ENCODE data around the gene SLIT3. TPM values are rescaled to one million over a fixed set of nuclear protein-coding genes. Genes with fewer than 3 reads are reported as not detected.

Gene SLIT3
- total RNA-seq, 2 experiments from 2014 or later, result not detected

- H3K4me1 ChIP-seq (ENCODE audit: insufficient read depth, low read length), result no peaks in the 10 kb centered on the region
- no peak overlapping the region for H3K4me3 Mint-ChIP-seq
- H3K27me3 Mint-ChIP-seq, result peaks cover 24% of the 10 kb centered on the region
- H3K4me3 ChIP-seq (ENCODE audit: low read length), result no peak overlapping the region
- no peak for DNase-seq
- TF ChIP-seq CTCF (IDR thresholded peaks at IDR 0.05), result no peak
- H3K36me3 Mint-ChIP-seq (ENCODE audit: low read depth), result no peaks in the 10 kb centered on the region
- H3K27me3 ChIP-seq (ENCODE audit: control insufficient read depth in 1 of 2, insufficient read depth in 2 of 2, low read length in 2 of 2), result no peaks in the 10 kb centered on the region
- H3K9me3 Mint-ChIP-seq, result peaks cover 7% of the 10 kb centered on the region
- no peak overlapping the region for H3K27ac ChIP-seq (ENCODE audit: low read depth in 1 of 2, low read length in 2 of 2)
- POLR2A ChIA-PET, result no interaction called here
- no peak for ATAC-seq (ENCODE audit: poor library complexity)
- no peaks in the 10 kb centered on the region for H3K4me1 Mint-ChIP-seq (ENCODE audit: low read depth)
- CTCF ChIA-PET, result no interaction called here
- intact Hi-C loops (cut with DNase I, micrococcal nuclease), result no loop called here
- H3K27ac Mint-ChIP-seq, result no peak overlapping the region
- H3K9me3 ChIP-seq (ENCODE audit: control insufficient read depth in 1 of 2, insufficient read depth in 1 of 2, low read length in 2 of 2), result peaks cover 0 to 4% of the 10 kb centered on the region in 2 experiments
- H3K36me3 ChIP-seq (ENCODE audit: insufficient read depth, low read length), result no peaks in the 10 kb centered on the region
Observed at GRCh38 chr5:169242175-169242848, 58.6 kb downstream of the SLIT3 start.

- Histone ChIP-seq H3K36me3 (ENCODE audit: insufficient read depth, low read length) (no peaks in the 10 kb centered on the region), H3K4me3 (ENCODE audit: low read length) (no peak overlapping the region), H3K27me3 (ENCODE audit: control insufficient read depth in 1 of 2, insufficient read depth in 2 of 2, low read length in 2 of 2) (no peaks in the 10 kb centered on the region), H3K9me3 (ENCODE audit: control insufficient read depth in 1 of 2, insufficient read depth in 1 of 2, low read length in 2 of 2) (peaks cover 0 to 3% of the 10 kb centered on the region in 2 experiments), H3K27ac (ENCODE audit: low read depth in 1 of 2, low read length in 2 of 2) (no peak overlapping the region), H3K4me1 (ENCODE audit: insufficient read depth, low read length) (no peaks in the 10 kb centered on the region)
- no peak overlapping the region for H3K4me3 Mint-ChIP-seq
- no peaks in the 10 kb centered on the region for H3K27me3 Mint-ChIP-seq
- intact Hi-C loops (cut with DNase I, micrococcal nuclease), result no loop called here
- no peak for TF ChIP-seq CTCF (IDR thresholded peaks at IDR 0.05)
- H3K27ac Mint-ChIP-seq, result no peak overlapping the region
- DNase-seq (no peak), ATAC-seq (ENCODE audit: poor library complexity) (no peak)
- POLR2A ChIA-PET, result no interaction called here
- CTCF ChIA-PET, result no interaction called here
- no peaks in the 10 kb centered on the region for H3K4me1 Mint-ChIP-seq (ENCODE audit: low read depth)
- no peaks in the 10 kb centered on the region for H3K36me3 Mint-ChIP-seq (ENCODE audit: low read depth)
- no peaks in the 10 kb centered on the region for H3K9me3 Mint-ChIP-seq
Observed at GRCh38 chr5:169229342-169229892, 71.5 kb downstream of the SLIT3 start.

- CTCF ChIA-PET, result no interaction called here
- H3K4me3 Mint-ChIP-seq, result no peak overlapping the region
- Histone ChIP-seq H3K9me3 (ENCODE audit: control insufficient read depth in 1 of 2, insufficient read depth in 1 of 2, low read length in 2 of 2) (peaks cover 0 to 3% of the 10 kb centered on the region in 2 experiments), H3K36me3 (ENCODE audit: insufficient read depth, low read length) (no peaks in the 10 kb centered on the region), H3K4me3 (ENCODE audit: low read length) (no peak overlapping the region), H3K27me3 (ENCODE audit: control insufficient read depth in 1 of 2, insufficient read depth in 2 of 2, low read length in 2 of 2) (no peaks in the 10 kb centered on the region), H3K4me1 (ENCODE audit: insufficient read depth, low read length) (no peaks in the 10 kb centered on the region), H3K27ac (ENCODE audit: low read depth in 1 of 2, low read length in 2 of 2) (no peak overlapping the region)
- no peak overlapping the region for H3K27ac Mint-ChIP-seq
- ATAC-seq (ENCODE audit: poor library complexity) (no peak), DNase-seq (no peak)
- no peaks in the 10 kb centered on the region for H3K4me1 Mint-ChIP-seq (ENCODE audit: low read depth)
- no peak for TF ChIP-seq CTCF (IDR thresholded peaks at IDR 0.05)
- no peaks in the 10 kb centered on the region for H3K9me3 Mint-ChIP-seq
- POLR2A ChIA-PET, result no interaction called here
- no peaks in the 10 kb centered on the region for H3K36me3 Mint-ChIP-seq (ENCODE audit: low read depth)
- H3K27me3 Mint-ChIP-seq, result no peaks in the 10 kb centered on the region
- intact Hi-C loops (cut with DNase I, micrococcal nuclease), result no loop called here
Observed at GRCh38 chr5:169226895-169227294, 74.0 kb downstream of the SLIT3 start.
